ENCODE data around the gene BTBD2.
"Not testable (repeated sequence)": the region's sequence is repeated elsewhere in the genome, so short reads cannot be mapped to it uniquely, and the experiment has no call there.

BTBD2 gene

DNA sequence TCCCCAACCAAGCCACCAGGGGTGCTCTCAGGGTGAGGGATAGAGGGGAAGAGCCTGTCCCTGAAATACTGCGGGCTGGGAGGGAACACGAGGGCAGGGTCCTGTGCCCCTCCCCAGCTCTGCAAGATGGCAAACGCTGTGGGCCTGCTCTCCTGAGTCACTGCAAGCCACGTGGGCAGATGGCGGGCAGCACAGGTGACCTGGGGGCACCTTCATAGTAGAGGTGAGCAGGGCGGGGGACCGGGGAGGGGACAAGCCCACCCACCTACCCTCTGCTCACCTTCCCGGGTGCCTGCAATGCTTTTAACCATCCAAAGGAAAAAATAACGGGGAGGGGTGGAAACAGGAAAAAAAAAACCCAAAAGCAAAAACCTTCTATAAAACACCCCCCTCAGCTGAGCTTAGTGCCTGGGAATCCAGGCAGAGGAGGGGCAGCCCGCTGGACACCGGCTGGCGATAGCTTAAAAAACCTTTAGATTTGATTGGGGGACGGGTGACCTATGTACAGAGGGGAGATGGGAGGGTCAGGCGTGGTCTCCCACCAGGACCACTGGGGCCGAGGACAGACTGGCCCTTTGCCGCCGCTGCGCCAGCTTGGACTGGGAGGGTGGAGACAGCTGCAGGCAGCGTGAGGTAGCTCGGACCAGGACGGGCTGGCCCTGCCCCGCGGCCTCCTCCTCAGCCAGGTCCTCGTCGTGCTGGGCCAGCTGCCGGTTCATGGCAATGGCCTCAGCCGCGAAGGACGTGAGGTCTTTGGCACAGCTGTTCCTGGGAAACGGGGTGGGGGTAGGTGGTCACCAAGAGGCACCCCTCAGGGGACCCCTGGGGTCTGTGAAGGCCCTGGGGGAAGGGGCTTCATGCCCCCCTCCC lies 23.8 kb upstream of the BTBD2 start:
- no peak for FAIRE-seq

- FAIRE-seq = no peak
Observed at GRCh38 chr19:2038284-2039088, 23.0 kb upstream of the BTBD2 start.

DNA sequence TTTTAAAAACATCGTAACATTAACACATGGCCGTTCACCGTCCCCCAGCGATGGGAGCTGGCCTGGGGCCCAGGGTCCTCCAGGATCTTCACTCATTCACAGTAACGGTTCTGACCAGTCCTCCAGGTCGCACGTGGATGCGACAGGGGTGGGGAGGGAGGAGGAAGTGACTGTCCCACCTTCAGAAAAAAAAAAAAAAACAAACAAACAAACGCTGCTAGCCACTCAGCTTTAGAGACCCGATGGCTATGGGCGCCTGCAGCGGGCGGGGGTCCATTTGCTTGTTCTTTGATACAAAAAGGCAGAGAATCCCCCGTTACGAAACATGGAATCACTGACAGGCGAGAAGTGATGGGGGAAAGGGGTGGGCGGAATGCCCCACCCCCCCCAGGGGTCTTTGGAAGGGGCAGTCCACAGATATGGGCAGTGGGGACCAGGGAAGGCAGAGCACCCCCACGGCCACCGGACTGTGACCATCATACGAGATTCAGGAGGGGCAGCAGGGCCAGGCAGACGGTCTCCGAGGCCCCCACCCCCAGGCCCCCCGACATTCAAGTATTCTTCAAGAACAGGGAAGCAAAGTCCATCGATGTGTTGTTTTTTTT lies 22.2 kb upstream of the BTBD2 start:
- FAIRE-seq = no peak

DNA sequence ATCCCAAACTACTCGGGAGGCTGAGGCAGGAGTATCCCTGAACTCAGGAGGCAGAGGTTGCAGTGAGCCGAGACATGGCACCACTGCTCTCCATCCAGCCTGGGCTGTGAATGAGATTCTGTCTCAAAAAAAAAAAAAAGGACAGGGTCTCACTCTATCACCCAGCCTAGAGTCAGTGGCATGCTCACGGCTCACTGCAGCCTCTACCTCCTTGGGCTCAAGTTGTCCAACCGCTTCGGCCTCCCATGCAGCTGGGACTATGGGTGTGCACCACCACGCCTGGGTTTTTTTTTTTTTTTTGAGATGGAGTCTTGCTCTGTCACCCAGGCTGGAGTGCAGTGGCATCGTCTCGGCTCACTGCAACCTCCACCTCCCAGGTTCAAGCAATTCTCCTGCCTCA lies 20.9 kb upstream of the BTBD2 start:
- FAIRE-seq = no peak

DNA sequence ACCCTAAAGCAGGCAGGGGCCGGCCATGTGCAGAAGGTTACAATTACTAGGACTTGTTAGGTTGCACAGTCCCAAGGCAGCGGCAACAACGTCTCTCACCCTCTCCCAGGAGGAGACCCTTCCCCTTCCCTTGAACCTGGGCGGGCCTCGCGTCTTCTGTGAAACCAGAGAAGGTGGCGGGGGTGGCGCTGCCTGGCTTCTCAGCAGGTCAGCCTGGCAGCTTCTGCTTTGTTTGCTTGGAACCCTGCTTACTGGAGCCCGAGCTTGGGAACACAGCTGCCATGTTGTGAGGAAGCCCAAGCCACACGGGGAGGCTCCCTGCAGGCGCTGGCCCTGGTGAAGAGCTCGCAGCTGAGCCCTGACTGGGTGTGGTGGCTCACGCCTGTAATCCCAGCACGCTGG lies 20.1 kb upstream of the BTBD2 start:
- no peak for FAIRE-seq

DNA sequence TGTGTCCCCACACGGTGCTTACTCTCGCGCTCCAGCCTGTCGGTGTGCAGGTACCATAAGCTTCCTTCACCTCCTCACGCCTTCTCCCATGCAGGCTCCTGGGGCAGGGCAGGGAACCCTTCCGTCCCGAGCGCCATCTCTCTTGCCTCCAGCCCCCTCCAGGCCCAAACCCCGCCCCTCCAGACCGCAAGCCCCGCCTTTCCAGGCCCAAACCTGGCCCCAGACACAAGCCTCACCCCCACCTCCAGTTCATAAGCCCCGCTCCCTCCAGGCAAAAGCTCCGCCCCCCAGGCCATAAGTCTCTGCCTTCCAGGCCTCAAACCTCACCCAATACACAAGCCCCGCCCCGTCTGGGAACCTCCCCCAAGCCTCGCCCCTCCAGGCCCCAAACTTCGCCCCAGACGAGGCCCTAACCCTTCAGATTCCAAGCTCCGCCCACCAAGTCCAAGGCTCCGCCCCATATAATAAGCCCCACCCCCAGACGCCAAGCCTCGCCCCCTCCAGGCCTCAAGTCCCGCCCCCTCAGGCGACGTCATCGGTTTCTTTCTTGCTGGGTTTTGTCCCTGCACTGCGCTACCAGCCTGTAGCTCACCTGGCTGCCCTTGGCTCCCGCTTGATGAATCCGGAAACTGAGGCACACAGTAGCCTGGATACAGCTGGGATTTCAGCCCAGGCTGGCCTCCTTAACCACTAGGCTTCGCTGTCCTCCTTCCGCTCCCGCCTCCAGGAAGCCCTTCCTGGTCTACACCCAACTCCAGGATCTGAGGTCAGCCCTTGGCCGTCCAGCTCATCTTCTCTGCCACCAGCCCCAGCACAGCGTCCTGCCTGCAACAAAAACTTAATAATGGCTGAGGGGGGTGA lies 19.4 kb upstream of the BTBD2 start:
- no peak for FAIRE-seq

DNA sequence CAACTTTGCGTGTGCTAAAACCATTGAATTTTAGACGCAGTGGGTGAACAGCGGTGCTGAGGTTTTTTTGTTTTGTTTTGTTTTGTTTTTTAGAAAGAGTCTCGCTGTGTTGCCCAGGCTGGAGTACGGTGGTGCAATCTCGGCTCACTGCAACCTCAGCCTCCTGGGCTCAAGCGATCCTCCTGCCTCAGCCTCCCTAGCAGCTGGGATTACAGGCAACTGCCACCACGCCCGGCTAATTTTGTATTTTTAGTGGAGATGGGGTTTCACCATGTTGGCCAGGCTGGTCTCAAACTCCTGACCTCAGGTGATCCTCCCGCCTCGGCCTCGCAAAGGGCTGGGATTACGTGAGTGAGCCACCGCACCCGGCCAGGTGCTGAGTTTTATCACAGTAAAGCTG lies 18.7 kb upstream of the BTBD2 start:
- not testable (repeated sequence) for FAIRE-seq

DNA sequence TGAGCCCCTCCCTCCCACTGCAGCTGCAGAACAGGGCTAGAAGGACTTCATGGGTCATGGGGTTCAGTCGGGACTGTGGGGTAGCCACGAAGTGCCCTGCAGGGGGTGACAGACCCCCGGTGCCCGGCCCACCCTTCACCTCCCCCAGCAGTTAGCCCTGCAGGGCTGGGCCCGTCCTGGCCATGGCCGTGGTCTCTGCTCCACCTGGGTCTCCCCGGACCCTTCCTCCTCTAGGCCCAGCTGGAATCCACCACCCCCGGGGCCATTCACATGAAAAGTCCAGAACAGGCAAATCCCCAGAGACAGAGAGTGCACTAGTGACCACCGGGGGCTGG lies 18.3 kb upstream of the BTBD2 start:
- FAIRE-seq = no peak

GRCh38 chr19:2033115-2033824 lies 17.8 kb upstream of the BTBD2 start:
- no peak for FAIRE-seq

- FAIRE-seq = no peak
Observed at GRCh38 chr19:2032296-2032941, 16.9 kb upstream of the BTBD2 start.

DNA sequence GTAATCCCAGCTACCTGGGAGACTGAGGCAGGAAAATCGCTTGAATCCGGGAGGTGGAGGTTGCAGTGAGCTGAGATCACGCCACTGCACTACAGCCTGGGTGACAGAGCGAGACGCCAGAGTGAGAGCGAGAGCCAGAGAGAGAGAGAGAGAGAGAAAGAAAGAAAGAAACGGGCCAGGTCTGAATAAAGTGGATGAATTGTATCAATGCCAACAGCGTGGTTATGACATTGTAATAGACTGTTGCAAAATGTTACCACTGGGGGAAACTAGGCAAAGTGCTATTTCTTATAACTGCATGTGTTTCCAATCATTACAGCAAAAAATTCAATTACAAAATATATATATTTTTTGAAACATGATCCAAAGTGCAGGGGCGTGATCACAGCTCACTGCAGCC lies 11.8 kb upstream of the BTBD2 start:
- no peak for FAIRE-seq

DNA sequence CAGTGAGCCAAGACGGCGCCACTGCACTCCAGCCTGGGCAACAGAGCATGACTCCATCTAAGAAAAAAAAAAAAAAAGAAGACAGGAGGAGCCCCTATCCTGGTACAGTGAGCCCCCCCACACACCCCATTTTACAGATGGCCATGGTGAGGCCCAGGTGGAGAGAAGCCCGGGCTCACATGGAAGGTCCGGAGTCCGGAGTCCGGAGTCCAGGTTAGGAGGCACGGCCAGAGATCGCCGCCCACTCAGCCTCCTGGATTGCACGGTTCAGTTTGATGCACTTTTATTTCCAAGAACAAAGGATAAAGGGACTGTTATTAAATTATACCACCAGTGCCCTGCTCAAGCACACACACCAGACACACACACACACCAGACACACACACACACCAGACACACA lies 11.3 kb upstream of the BTBD2 start:
- no peak for FAIRE-seq

DNA sequence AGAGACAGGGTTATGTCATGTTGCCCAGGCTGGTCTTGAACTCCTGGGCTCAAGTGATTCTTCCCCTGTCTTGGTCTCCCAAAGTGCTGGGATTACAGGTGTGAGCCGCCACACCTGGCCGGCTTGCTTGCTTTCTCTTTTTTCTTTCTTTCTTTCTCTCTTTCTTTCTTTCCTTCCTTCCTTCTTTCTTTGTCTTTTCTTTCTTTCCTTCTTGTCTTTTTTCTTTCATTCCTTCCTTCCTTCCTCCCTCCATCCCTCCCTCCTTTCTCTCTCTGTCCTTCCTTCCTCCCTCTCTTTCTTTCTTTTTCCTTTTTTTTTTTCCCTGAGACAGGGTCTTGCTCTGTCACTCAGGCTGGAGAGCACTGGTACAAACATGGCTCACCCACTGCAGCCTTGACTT lies 6.8 kb upstream of the BTBD2 start:
- FAIRE-seq = no peak

DNA sequence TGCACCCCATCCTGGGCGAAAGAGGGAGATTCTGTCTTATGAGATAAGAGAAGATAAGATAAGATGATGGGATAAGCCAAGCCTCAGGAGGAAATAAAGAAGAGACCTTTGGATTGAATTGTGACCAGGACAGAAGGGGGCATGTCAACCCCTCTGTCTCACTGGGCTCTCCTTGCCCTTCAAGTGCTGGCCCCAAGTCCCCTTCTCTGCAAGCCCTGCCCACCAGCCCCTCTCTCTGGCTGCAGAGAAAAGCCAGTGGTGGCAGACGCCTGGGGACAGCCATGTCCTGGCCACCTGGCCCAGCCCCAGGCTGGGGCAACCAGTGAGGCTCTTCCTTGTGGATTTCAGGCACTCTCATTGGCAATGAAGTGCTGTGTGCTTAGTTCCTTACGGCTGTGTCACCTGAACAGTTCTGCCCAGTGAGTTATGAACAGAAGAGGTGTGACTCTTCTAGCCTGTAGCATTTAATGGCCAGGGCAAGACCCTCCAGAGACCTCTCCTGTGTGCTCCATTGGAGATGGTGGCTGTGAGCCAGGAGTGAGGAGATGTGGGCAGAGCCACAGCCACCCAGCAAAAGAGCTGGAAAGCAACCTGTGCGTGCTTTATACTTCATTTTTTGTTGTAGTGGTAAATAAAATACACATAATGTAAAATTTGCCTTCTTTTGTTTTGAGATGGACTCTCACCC lies 6.1 kb upstream of the BTBD2 start:
- no peak for FAIRE-seq

DNA sequence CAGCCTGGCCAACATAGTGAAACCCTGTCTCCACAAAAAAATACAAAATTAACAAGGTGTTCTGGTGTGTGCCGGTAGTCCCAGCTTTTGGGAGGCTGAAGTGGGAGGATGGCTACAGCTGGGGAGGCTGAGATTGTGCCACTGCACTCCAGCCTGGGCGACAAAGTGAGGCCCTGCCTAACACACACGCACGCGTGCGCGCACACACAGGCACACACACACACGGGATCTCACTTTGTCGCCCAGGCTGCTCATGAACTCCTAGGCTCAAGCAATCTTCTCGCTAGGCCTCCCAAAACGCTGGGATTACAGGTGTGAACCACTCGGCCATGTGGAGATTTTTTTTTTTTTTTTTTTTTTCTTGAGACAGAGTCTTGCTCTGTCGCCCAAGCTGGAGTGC lies 3.2 kb upstream of the BTBD2 start:
- FAIRE-seq = no peak

GRCh38 chr19:2016041-2016807 lies 710 bp upstream of the BTBD2 start:
- FAIRE-seq = no peak

DNA sequence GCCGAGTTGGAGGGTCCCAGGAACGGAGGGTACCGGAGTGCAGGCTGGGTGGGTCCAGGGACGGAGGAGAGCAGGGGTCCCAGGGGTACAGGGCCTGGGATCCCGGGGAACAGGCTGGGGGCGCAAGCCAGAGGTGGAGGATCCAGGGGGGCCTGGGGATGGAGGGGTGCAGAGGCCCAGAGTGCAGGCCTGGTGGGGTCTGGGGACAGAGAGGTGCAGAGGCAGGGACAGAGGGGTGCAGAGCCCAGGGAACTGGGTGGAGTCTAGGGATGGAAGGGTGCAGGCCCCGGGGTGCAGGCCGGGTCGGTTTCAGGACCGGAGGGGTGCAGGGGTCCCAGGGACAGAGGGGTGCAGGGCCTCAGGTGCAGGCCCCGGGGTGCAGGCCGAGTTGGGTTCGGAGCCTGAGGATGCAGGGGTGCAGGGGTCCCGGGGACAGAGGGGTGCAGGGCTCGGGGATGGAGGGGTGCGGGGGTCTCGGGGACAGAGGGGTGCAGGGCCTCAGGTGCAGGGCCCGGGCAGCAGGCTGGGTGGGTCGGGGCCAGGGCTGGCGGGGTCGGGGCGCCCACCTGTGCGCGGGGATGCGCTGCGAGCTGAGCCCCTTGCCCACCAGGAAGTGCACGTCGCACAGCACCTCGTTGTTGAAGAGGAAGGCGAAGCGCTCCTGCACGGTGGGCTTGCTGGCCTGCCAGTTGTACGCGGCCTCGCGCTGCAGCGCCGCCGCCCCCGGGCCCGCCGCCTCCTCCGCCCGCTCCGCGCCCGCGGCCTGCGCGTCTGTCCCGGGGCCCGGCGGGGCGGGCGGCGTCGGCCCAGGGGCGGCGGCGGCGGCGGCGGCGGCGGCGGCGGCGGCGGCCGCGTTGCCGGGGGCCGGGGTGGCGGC lies 545 bp downstream of the BTBD2 start:
- no peak for FAIRE-seq

- FAIRE-seq = no peak
Observed at GRCh38 chr19:2014131-2014571, 1.4 kb downstream of the BTBD2 start.

- no peak for FAIRE-seq
Observed at GRCh38 chr19:2013683-2013961, 1.9 kb downstream of the BTBD2 start.

Data from A204.1 (cell line).